Adrenal gland (tissue), 5 donors: ENCODE data around the gene THSD4.

ENCODE experiments used
- CTCF ChIP-seq, 6 experiments: fragments of 450-650 bp in 4 of 6; fragments of 200-600 bp in 2 of 6; sonication (generic) in 1 of 6; IDR thresholded peaks; 1 replicate in 5 of 6; 2 replicates in 1 of 6; pipeline versions ENCODE4 v1.5.1 to v1.8.0; 2016 to 2021; ENCODE audit warnings: antibody characterized with exemption in 6 of 6, mild to moderate bottlenecking in 2 of 6, moderate library complexity in 1 of 6
- POLR2A ChIP-seq, 2 donors: fragments of 450-650 bp; IDR thresholded peaks; one replicate each; pipeline ENCODE4 v1.6.1; 2017; ENCODE audit warnings: antibody characterized with exemption in 2 of 2, mild to moderate bottlenecking in 2 of 2, moderate library complexity in 1 of 2
- donor health status: DM: no; HTN: no; CAD: no.

- TF ChIP-seq POLR2A (IDR thresholded peaks at IDR 0.05), result no peak
- no peak for TF ChIP-seq CTCF (IDR thresholded peaks at IDR 0.05)
Observed at GRCh38 chr15:71153823-71154524, 38.7 kb downstream of the THSD4 start.
